ENCODE data around the gene NSMF.

DNA sequence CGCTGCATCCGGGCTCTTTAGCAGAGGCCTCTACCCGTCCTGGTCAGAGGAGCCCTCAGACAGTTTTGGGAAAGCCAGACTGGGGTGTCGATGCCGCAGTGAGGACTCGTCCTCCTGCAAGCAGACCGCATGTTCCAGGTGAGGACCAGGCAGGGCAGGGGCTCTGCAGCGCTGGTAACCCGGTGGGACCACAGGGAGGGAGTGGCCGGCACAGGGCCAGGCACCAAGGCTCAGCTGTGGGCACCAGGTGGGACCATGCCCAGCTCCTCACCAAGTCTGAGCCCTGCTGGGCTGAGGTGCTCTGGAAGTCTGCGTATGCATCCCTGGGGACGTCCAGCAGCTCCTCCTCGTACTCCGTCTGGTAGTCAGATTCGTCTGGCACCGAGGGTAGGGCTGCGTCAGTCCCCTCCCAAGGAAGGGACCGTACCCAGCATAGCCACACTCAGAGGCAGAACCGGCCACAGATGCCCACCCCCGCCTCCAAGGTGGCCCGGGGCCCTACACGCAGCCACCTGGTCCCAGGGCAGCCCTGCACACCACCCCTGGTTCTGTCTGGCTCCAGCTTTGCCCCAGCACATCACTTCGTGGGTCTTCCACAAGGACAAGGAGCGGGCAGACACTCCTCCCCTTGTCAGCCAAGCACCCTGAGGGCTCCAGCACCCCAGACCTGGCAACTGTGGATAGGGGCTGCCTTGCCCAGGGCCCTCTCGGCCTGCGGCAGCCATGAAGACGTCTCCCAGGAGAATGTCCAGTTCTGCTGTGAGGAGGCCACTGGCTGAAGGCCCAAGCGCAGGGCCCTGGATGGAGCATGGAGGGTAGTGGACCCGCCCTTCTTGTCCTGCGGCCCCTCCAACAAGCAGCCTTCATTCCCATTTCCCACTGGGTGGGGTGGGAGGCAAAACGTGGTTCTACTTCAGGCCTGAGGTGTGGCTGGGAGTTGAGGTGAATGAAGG, 1.5 kb upstream of the NSMF start:
- TF ChIP-seq, protein P1, sequence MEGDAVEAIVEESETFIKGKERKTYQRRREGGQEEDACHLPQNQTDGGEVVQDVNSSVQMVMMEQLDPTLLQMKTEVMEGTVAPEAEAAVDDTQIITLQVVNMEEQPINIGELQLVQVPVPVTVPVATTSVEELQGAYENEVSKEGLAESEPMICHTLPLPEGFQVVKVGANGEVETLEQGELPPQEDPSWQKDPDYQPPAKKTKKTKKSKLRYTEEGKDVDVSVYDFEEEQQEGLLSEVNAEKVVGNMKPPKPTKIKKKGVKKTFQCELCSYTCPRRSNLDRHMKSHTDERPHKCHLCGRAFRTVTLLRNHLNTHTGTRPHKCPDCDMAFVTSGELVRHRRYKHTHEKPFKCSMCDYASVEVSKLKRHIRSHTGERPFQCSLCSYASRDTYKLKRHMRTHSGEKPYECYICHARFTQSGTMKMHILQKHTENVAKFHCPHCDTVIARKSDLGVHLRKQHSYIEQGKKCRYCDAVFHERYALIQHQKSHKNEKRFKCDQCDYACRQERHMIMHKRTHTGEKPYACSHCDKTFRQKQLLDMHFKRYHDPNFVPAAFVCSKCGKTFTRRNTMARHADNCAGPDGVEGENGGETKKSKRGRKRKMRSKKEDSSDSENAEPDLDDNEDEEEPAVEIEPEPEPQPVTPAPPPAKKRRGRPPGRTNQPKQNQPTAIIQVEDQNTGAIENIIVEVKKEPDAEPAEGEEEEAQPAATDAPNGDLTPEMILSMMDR (IDR thresholded peaks at IDR 0.05; ENCODE audit: low read depth, low read length) = no peak
- TF ChIP-seq EZH2phosphoT487 (IDR thresholded peaks at IDR 0.05; ENCODE audit: low read depth) = no peak
